B cell (primary cell): ENCODE results near the gene CCL17. TPM values are rescaled to one million over a fixed set of nuclear protein-coding genes. Genes with fewer than 3 reads are reported as not detected.

ENCODE experiments used
- polyA plus RNA-seq: library from polyadenylated mRNA; depleted of rRNA; stranded (reverse); fragments of >200 nt; gene quantifications from 2 replicates; pipeline ENCODE4 v1.2.3, GENCODE V29; 2012
- total RNA-seq, 2 donors: library from RNA; stranded (reverse); fragments of 120-200 nt in 1 of 2; gene quantifications; 1 replicate in 1 of 2; 2 replicates in 1 of 2; pipeline versions ENCODE4 v1.2.3 to v1.2.4, GENCODE V29; 2013 to 2022

CCL17 gene
- total and polyA plus RNA-seq, 2 donors (not counting 1 experiment from before 2014, with no cell fraction given) = not detected

Other genes starting within 250 kb of the CCL17 start
- 156 and 166 TPM in 2 replicates for gene PSME3IP1, start 218.7 kb upstream of the CCL17 start, total RNA-seq
- 114 and 125 TPM in 2 replicates for gene PSME3IP1, start 218.7 kb upstream of the CCL17 start, polyA plus RNA-seq
- gene RSPRY1, start 218.4 kb upstream of the CCL17 start, total RNA-seq = 37.7 and 38.4 TPM in 2 replicates
- gene RSPRY1, start 218.4 kb upstream of the CCL17 start, polyA plus RNA-seq = 9.6 and 17.0 TPM in 2 replicates
- gene ARL2BP, start 159.5 kb upstream of the CCL17 start, total RNA-seq = 36.8 and 38.8 TPM in 2 replicates
- 26.9 and 32.5 TPM in 2 replicates for gene ARL2BP, start 159.5 kb upstream of the CCL17 start, polyA plus RNA-seq
- gene PLLP, start 120.1 kb upstream of the CCL17 start, total RNA-seq = not detected in 2 replicates
- gene PLLP, start 120.1 kb upstream of the CCL17 start, polyA plus RNA-seq = 0.06 and 0.15 TPM in 2 replicates
- gene CCL22, start 46.0 kb upstream of the CCL17 start, total RNA-seq = 85.8 and 91.5 TPM in 2 replicates
- 0.04 and 0.10 TPM in 2 replicates for gene CCL22, start 46.0 kb upstream of the CCL17 start, polyA plus RNA-seq
- not detected in 2 replicates for gene CX3CL1, start 32.3 kb upstream of the CCL17 start, total RNA-seq
- gene CX3CL1, start 32.3 kb upstream of the CCL17 start, polyA plus RNA-seq = not detected in 2 replicates
- gene CIAPIN1, start 42.6 kb downstream of the CCL17 start, total RNA-seq = 38.1 and 45.7 TPM in 2 replicates
- gene CIAPIN1, start 42.6 kb downstream of the CCL17 start, polyA plus RNA-seq = 20.6 and 22.0 TPM in 2 replicates
- 41.5 and 44.6 TPM in 2 replicates for gene COQ9, start 42.7 kb downstream of the CCL17 start, total RNA-seq
- gene COQ9, start 42.7 kb downstream of the CCL17 start, polyA plus RNA-seq = 42.7 and 53.0 TPM in 2 replicates
- gene POLR2C, start 57.9 kb downstream of the CCL17 start, total RNA-seq = 57.8 and 61.6 TPM in 2 replicates
- gene POLR2C, start 57.9 kb downstream of the CCL17 start, polyA plus RNA-seq = 56.6 and 70.1 TPM in 2 replicates
- gene DOK4, start 81.7 kb downstream of the CCL17 start, total RNA-seq = 0.73 and 1.6 TPM in 2 replicates
- gene DOK4, start 81.7 kb downstream of the CCL17 start, polyA plus RNA-seq = 0.49 and 2.5 TPM in 2 replicates
- 14.5 and 14.7 TPM in 2 replicates for gene CCDC102A, start 131.8 kb downstream of the CCL17 start, total RNA-seq
- gene CCDC102A, start 131.8 kb downstream of the CCL17 start, polyA plus RNA-seq = 12.9 and 14.5 TPM in 2 replicates
- 13.3 and 13.6 TPM in 2 replicates for gene ADGRG5, start 137.9 kb downstream of the CCL17 start, total RNA-seq
- 35.8 and 49.4 TPM in 2 replicates for gene ADGRG5, start 137.9 kb downstream of the CCL17 start, polyA plus RNA-seq
- 0.20 and 0.78 TPM in 2 replicates for gene ADGRG1, start 223.9 kb downstream of the CCL17 start, total RNA-seq
- gene ADGRG1, start 223.9 kb downstream of the CCL17 start, polyA plus RNA-seq = 0.61 and 0.98 TPM in 2 replicates